DND-41 (cell line): ENCODE data around the gene USP32.

ENCODE experiments used
- ATAC-seq: fragments of 200-7000 bp; cut with Tn5 transposase; 3 replicates; pipeline ENCODE4 v1.9.1; 2021; ENCODE audit warnings: low read depth; ENCODE audit not compliant: insufficient read depth
- DNase-seq: peaks from one replicate; pipeline ENCODE4 v3.0.0-alpha.2; 2020
- H2AFZ ChIP-seq: 2 replicates; pipeline ENCODE4 v1.6.0; 2012; ENCODE audit warnings: low read depth, low read length
- H3K27ac ChIP-seq: 2 replicates; pipeline ENCODE4 v1.5.1; 2012; ENCODE audit warnings: low read length, inconsistent platforms
- H3K27me3 ChIP-seq: fragments of 200-600 bp; sonication (generic); 2 replicates; pipeline ENCODE4 v1.6.0; 2012; ENCODE audit warnings: low read length, mild to moderate bottlenecking, inconsistent platforms; ENCODE audit not compliant: insufficient read depth, poor library complexity
- H3K36me3 ChIP-seq: 2 replicates; pipeline ENCODE4 v1.5.1; 2012; ENCODE audit warnings: low read length, inconsistent platforms; ENCODE audit not compliant: insufficient read depth
- H3K4me1 ChIP-seq: 2 replicates; pipeline ENCODE4 v1.5.1; 2012; ENCODE audit warnings: mild to moderate bottlenecking, low read length; ENCODE audit not compliant: insufficient read depth
- H3K4me2 ChIP-seq: 2 replicates; pipeline ENCODE4 v1.6.0; 2012; ENCODE audit warnings: mild to moderate bottlenecking, moderate library complexity, low read length, inconsistent platforms; ENCODE audit not compliant: insufficient read depth
- H3K4me3 ChIP-seq, 2 experiments: fragments of 200-600 bp in 1 of 2; shearing (Covaris generic) in 1 of 2; 2 replicates each; pipeline ENCODE4 v1.5.1; 2012 to 2016; ENCODE audit warnings: inconsistent platforms in 2 of 2, low read length in 2 of 2, mild to moderate bottlenecking in 2 of 2, low read depth in 1 of 2, moderate library complexity in 1 of 2
- H3K79me2 ChIP-seq: 2 replicates; pipeline ENCODE4 v1.6.0; 2012; ENCODE audit warnings: low read length, inconsistent platforms; ENCODE audit not compliant: insufficient read depth
- H3K9ac ChIP-seq: 2 replicates; pipeline ENCODE4 v1.6.0; 2012; ENCODE audit warnings: low read depth, mild to moderate bottlenecking, inconsistent platforms, low read length, moderate library complexity
- H3K9me3 ChIP-seq: 2 replicates; pipeline ENCODE4 v1.5.1; 2012; ENCODE audit warnings: low read length, moderate library complexity, mild to moderate bottlenecking, inconsistent platforms; ENCODE audit not compliant: insufficient read depth, severe bottlenecking
- H4K20me1 ChIP-seq: 2 replicates; pipeline ENCODE4 v1.6.0; 2012; ENCODE audit warnings: low read length; ENCODE audit not compliant: insufficient read depth
- EZH2 ChIP-seq: IDR thresholded peaks from 3 replicates; pipeline ENCODE4 v1.6.1; 2012; ENCODE audit warnings: borderline replicate concordance, low read depth, mild to moderate bottlenecking, moderate library complexity, low read length, inconsistent platforms; ENCODE audit not compliant: severe bottlenecking
- TF ChIP-seq, protein P1 (sequence below): IDR thresholded peaks from 2 replicates; pipeline ENCODE4 v1.5.1; 2012; ENCODE audit warnings: borderline replicate concordance, low read length, moderate library complexity, mild to moderate bottlenecking; ENCODE audit not compliant: poor library complexity, severe bottlenecking; ENCODE audit errors: extremely low read depth

USP32 gene

DNA sequence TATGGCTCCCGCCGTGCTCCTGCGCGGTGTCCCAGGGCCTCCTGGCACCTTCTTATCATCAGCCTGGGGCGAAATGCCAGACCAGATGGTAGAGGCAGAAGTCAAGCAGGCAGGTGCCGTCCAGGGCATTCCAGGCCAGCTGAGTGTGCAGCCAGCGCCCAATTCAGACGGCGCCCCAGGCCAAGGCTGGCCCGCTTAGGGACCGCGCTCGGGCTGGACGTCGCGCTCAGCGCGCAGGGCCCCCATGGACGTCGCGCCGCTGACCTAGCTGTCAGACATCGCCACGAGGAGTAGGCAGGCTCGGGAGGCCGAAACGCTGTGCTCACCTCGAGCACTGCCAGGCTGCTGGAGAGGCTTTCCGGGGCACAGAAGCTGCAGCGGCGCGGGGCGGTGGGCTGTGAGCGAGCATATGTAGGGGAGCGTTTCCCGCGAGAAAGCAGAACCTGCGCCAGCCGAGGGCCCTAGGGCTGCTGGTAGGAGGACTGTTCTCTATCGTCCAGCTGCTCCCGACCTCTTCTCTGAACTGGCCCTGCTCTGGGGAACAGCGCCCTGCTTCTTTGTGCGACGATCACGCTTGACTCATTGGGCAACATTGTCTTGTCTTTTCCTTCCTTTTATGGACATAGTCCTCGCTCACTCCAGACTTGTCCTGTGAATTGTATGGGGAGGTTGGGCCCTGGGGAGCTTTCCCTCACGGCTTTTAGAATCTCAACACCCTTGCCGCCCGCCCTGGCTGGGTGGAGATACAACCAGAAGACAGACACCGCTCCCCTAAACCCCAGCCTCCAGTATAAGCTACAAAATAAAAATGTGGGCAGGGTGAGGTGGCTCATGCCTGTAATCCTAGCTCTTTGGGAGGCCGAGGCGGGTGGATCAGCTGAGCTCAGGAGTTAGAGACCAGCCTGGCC lies 250.6 kb downstream of the USP32 start:
- Histone ChIP-seq H3K4me1 (peaks cover 13% of the 10 kb centered on the region), H4K20me1 (no peaks in the 10 kb centered on the region), H3K4me2 (no peak overlapping the region), H3K36me3 (no peaks in the 10 kb centered on the region), H3K27me3 (peaks cover 5% of the 10 kb centered on the region), H3K9ac (no peak overlapping the region), H3K4me3 (no peak overlapping the region), H3K79me2 (no peaks in the 10 kb centered on the region), H2AFZ (no peak overlapping the region), H3K9me3 (no peaks in the 10 kb centered on the region), H3K27ac (no peak overlapping the region)
- DNase-seq: no peak
- ATAC-seq: no peak
- TF ChIP-seq EZH2: no peak
- TF ChIP-seq, protein P1, sequence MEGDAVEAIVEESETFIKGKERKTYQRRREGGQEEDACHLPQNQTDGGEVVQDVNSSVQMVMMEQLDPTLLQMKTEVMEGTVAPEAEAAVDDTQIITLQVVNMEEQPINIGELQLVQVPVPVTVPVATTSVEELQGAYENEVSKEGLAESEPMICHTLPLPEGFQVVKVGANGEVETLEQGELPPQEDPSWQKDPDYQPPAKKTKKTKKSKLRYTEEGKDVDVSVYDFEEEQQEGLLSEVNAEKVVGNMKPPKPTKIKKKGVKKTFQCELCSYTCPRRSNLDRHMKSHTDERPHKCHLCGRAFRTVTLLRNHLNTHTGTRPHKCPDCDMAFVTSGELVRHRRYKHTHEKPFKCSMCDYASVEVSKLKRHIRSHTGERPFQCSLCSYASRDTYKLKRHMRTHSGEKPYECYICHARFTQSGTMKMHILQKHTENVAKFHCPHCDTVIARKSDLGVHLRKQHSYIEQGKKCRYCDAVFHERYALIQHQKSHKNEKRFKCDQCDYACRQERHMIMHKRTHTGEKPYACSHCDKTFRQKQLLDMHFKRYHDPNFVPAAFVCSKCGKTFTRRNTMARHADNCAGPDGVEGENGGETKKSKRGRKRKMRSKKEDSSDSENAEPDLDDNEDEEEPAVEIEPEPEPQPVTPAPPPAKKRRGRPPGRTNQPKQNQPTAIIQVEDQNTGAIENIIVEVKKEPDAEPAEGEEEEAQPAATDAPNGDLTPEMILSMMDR: no peak

DNA sequence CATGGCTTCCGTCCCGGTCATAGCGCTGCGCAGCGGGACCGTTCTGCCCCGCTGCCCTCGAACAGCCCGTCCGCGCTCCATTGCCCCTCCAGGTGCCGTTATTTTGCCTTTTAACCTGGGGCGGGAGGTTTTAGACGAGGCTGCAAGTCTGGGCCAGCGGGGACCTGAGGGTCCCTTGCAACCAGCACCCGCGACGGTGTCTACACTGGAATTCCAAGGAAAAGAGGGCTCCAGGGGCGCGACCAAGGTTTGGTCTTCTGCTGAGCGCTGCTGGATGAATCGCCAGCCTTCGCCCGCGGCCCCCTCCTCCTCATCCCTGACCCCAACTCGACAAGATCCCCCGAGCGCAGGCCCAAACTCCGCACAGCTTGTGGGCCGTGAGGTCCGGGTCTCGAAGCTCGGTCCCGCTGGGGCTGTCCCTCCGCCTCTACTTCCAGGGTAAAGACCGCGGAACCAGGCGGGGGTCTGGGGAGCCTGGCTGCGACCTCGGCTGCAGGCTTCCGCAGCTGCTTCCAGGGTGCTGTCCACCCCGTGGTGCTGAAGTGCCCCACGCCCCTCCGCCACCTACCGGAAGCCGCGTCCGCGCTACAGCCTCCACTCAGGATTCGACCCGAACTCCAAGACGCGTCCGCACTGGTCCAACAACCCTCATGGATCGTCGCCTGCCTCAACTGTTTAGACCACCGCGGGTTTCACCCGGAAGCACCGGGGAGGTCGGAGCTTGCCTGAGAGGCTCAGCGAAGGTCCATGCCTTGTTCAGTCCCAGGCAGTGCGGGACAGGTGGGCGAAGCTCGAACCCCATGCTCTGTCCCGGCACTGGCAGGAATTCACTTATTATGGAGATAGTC lies 252.3 kb downstream of the USP32 start:
- Histone ChIP-seq H3K9me3 (no peaks in the 10 kb centered on the region), H3K27ac (no peak overlapping the region), H3K4me2 (no peak overlapping the region), H3K79me2 (no peaks in the 10 kb centered on the region), H3K27me3 (no peaks in the 10 kb centered on the region), H4K20me1 (no peaks in the 10 kb centered on the region), H3K4me3 (no peak overlapping the region), H3K36me3 (no peaks in the 10 kb centered on the region), H2AFZ (no peak overlapping the region), H3K4me1 (peaks cover 13% of the 10 kb centered on the region), H3K9ac (no peak overlapping the region)
- ATAC-seq (no peak), DNase-seq (peak; percentile 27)
- no peak for TF ChIP-seq EZH2
- TF ChIP-seq, protein P1: no peak

DNA sequence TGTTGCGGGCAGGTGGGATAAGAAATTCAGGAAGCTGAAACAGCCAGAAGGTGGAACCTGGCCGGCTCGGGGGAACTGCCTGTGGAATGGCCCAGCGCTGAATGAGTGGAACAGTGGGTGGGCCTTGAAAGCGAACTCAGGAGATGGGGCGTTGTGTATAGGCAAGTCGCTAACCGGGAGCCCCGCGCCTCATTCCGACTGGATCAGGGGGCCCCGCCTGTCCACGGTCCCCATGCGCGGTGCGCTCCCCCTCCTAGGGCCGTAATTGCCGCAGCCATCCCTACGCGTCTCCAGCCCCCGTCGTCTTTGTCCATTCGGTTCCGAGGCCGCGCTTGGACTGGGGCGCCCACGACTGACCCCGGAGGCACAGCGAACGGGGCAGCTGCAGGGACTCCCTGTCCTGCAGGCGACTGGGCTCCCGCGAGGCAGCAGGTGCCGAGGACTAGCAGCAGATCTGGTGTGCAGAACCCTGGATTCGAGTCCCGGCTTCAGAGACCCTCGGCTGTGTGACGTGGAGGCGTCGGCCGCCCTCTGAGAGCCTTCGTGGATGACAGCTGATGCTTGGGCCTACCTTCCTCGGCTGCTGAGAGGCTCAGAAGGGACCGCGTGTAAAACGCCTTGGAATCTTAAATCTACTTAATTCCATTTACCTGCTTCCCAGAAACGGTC lies 253.0 kb downstream of the USP32 start:
- Histone ChIP-seq H3K4me3 (no peak overlapping the region), H3K27ac (no peak overlapping the region), H3K79me2 (no peaks in the 10 kb centered on the region), H3K27me3 (no peaks in the 10 kb centered on the region), H3K9me3 (no peaks in the 10 kb centered on the region), H2AFZ (no peak overlapping the region), H3K4me2 (no peak overlapping the region), H4K20me1 (no peaks in the 10 kb centered on the region), H3K36me3 (no peaks in the 10 kb centered on the region), H3K4me1 (peaks cover 13% of the 10 kb centered on the region), H3K9ac (no peak overlapping the region)
- TF ChIP-seq, protein P1: no peak
- TF ChIP-seq EZH2: no peak
- ATAC-seq: no peak
- DNase-seq: no peak
